Measurements from ENCODE around the gene SCN2A. TPM values are rescaled to one million over a fixed set of nuclear protein-coding genes. Genes with fewer than 3 reads are reported as not detected.

SCN2A gene
- total and polyA plus RNA-seq, 9 of the 15 experiments (the other 6 are each of a cell fraction or from before 2014, with no cell fraction given): 0.08 to 0.69 (median 0.31) TPM; not detected in 1

GRCh38 chr2:165305391-165306096, 66.3 kb downstream of the SCN2A start:
- H3K9me3 ChIP-seq (replicated peaks; ENCODE audit: control insufficient read depth, insufficient read depth, low read depth, low read length): no peaks in the 10 kb centered on the region
- no peaks in the 10 kb centered on the region for H3K27me3 ChIP-seq (ENCODE audit: control insufficient read depth in 2 of 2, insufficient read depth in 2 of 2, low read length in 2 of 2)
- no peaks in the 10 kb centered on the region for H3K9me1 ChIP-seq (ENCODE audit: control insufficient read depth, insufficient read depth, low read length)
- no peak overlapping the region for H3K9ac ChIP-seq (ENCODE audit: insufficient read depth in 1 of 2, low read depth in 2 of 2, low read length in 2 of 2)
- H3K4me2 ChIP-seq (ENCODE audit: insufficient read depth, low read length): no peak overlapping the region
- no peaks in the 10 kb centered on the region for H3K36me3 ChIP-seq (ENCODE audit: control insufficient read depth, insufficient read depth, low read length)
- ATAC-seq: no peak
- no peaks in the 10 kb centered on the region for H3K4me1 ChIP-seq (replicated peaks in 1 of 2; ENCODE audit: control insufficient read depth in 2 of 2, insufficient read depth in 2 of 2, low read length in 2 of 2)
- TF ChIP-seq ARID1B (IDR thresholded peaks at IDR 0.05) (peak; percentile 39; the same call in 1 of the 2 replicates), RB1 (IDR thresholded peaks at IDR 0.05; ENCODE audit: low read depth) (no peak), ZNF124 (CRISPR knock-in tag; IDR thresholded peaks at IDR 0.05) (no peak), BRF1 (IDR thresholded peaks at IDR 0.05; ENCODE audit: borderline replicate concordance, extremely low read depth, insufficient read length) (no peak), PHF20 (IDR thresholded peaks at IDR 0.05; ENCODE audit: partially characterized antibody) (no peak), HNRNPH1 (optimal IDR thresholded peaks at IDR 0.05; ENCODE audit: low read depth, low read length) (no peak), RAD21 (CRISPR knock-in tag; conservative IDR thresholded peaks at IDR 0.05 in 1 of 2, IDR thresholded peaks at IDR 0.05 in 1 of 2) (no peak), DEAF1 (CRISPR knock-in tag; IDR thresholded peaks at IDR 0.05) (no peak), FOSL1 (tag; conservative IDR thresholded peaks at IDR 0.05) (peak; percentile 75), MBD1 (CRISPR knock-in tag; IDR thresholded peaks at IDR 0.05) (no peak), SLC30A9 (CRISPR knock-in tag; IDR thresholded peaks at IDR 0.05) (no peak), GTF2E2 (tag; IDR thresholded peaks at IDR 0.05) (no peak), TGIF2 (CRISPR knock-in tag; IDR thresholded peaks at IDR 0.05) (no peak), JUNB (CRISPR knock-in tag; conservative IDR thresholded peaks at IDR 0.05) (no peak), HMG20A (CRISPR knock-in tag; conservative IDR thresholded peaks at IDR 0.05) (no peak), KDM4B (IDR thresholded peaks at IDR 0.05; ENCODE audit: borderline replicate concordance in 2 of 2, low read depth in 1 of 2) (no peak)
- ChIA-PET POLR2A (no interaction called here), CTCF (ENCODE audit: low intra/inter-chr PET ratio) (no interaction called here)
- peak in 1 of 4 experiments; percentile 4 for DNase-seq (ENCODE audit: extremely low read depth in 1 of 4, low spot score in 3 of 4)
- FAIRE-seq: no peak
- 0% methylated on average over 3 of the region's 3 CpGs for WGBS (ENCODE audit: insufficient coverage, low coverage, missing lambda C conversion rate)
- no peak overlapping the region for H3K27ac ChIP-seq (ENCODE audit: extremely low read depth, low read depth, low read length)
- H3K79me2 ChIP-seq (ENCODE audit: control insufficient read depth, insufficient read depth, low read length): no peaks in the 10 kb centered on the region
- no peak overlapping the region for H3K4me3 ChIP-seq
- H4K20me1 ChIP-seq (replicated peaks; ENCODE audit: control insufficient read depth, insufficient read depth, low read length): no peaks in the 10 kb centered on the region
- intact Hi-C loops (cut with micrococcal nuclease): no loop called here
- no TSS peak for BruUV-seq (replicated peaks)
- in situ Hi-C loops (cut with MboI): no loop called here
- no peak overlapping the region for H2AFZ ChIP-seq (ENCODE audit: low read depth, low read length)
